ENCODE measurements around the gene ETV3.

ETV3 gene

DNA sequence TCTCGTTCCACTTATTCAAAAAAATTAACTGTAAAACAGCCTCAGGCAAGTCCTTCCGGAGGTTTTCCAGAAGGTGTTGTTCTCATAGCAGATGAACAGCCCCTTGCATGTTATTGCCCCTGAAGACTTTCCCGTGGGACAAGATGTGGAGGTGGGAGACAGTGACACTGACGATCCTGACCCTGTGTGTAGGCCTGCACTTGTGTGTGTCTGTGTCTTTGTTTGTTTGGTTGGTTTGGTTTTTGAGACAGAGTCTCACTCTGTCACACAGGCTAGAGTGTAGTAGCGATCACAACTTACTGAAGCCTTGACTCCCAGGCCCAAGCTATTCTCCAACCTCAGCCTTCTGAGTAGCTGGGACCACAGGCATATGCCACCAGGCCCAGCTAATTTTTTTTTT is 51.2 kb downstream of the ETV3 start:
- DNase-seq (ENCODE audit: low read depth) = no peak
- TF ChIP-seq, protein P1, sequence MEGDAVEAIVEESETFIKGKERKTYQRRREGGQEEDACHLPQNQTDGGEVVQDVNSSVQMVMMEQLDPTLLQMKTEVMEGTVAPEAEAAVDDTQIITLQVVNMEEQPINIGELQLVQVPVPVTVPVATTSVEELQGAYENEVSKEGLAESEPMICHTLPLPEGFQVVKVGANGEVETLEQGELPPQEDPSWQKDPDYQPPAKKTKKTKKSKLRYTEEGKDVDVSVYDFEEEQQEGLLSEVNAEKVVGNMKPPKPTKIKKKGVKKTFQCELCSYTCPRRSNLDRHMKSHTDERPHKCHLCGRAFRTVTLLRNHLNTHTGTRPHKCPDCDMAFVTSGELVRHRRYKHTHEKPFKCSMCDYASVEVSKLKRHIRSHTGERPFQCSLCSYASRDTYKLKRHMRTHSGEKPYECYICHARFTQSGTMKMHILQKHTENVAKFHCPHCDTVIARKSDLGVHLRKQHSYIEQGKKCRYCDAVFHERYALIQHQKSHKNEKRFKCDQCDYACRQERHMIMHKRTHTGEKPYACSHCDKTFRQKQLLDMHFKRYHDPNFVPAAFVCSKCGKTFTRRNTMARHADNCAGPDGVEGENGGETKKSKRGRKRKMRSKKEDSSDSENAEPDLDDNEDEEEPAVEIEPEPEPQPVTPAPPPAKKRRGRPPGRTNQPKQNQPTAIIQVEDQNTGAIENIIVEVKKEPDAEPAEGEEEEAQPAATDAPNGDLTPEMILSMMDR (IDR thresholded peaks at IDR 0.05; ENCODE audit: low read depth, low read length, missing control alignments) = no peak
- H3K4me3 ChIP-seq (ENCODE audit: low read depth, low read length) = no peak overlapping the region
- in situ Hi-C loops (cut with HindIII; ENCODE audit: low sequenced_read_pairs) = no loop called here

DNA sequence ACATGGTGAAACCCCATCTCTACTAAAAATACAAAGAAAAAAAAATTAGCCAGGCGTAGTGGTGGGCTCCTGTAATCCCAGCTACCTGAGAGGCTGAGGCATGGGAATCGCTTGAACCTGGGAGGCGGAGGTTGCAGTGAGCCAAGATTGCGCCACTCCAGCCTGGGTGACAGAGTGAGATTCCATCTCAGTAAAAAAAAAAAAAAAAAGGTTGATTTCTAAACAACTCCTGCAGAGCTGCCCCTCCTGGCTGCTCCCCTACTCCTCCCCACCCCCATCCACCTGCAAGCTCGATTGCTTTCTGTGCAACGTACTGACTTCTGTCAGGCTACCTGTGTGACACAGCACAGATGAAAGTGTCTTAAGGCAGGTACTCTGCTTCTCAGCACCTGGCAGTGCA is 51.9 kb downstream of the ETV3 start:
- DNase-seq (ENCODE audit: low read depth) = no peak
- H3K4me3 ChIP-seq (ENCODE audit: low read depth, low read length) = no peak overlapping the region
- in situ Hi-C loops (cut with HindIII; ENCODE audit: low sequenced_read_pairs) = no loop called here
- TF ChIP-seq, protein P1 (IDR thresholded peaks at IDR 0.05; ENCODE audit: low read depth, low read length, missing control alignments) = no peak

DNA sequence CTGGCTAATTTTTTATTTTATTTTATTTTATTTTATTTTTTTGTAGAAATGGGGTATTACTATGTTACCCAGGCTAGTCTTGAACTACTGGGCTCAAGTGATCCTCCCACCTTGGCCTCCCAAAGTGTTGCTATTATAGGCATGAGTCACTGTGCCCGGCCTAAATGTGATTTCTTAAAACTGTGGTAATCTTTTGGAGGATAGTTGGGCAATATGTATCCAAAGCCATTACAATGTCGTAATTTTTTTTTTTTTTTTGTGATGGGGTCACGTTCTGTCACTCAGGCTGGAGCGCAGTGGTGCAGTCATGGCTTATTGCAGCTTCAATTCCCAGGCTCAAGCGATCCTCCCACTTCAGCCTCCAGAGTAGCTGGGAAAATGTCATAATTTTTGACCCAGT is 52.8 kb downstream of the ETV3 start:
- DNase-seq (ENCODE audit: low read depth) = no peak
- in situ Hi-C loops (cut with HindIII; ENCODE audit: low sequenced_read_pairs) = no loop called here
- H3K4me3 ChIP-seq (ENCODE audit: low read depth, low read length) = no peak overlapping the region
- TF ChIP-seq, protein P1 (IDR thresholded peaks at IDR 0.05; ENCODE audit: low read depth, low read length, missing control alignments) = no peak

DNA sequence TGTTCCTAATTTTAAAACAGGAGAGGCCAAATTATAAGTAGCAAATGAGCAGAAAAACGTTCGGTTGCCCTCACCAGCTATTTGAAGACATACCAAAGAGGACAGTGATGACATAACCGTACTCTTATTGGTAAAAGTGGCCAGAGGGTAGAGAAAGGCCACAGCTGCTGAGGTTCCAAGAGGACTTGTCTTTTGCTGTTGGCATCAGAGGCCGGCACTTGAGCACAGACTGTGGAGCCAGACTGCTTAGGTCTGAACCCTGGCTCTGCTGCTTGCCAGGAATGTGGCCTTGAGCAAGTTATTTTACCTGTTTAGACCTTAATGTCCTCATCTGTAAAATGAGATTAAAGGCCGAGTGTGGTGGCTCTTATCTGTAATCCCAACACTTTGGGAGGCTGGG is 53.5 kb downstream of the ETV3 start:
- TF ChIP-seq, protein P1 (IDR thresholded peaks at IDR 0.05; ENCODE audit: low read depth, low read length, missing control alignments) = no peak
- in situ Hi-C loops (cut with HindIII; ENCODE audit: low sequenced_read_pairs) = loop anchor here (5.0 kb wide), 1 partner anchor 52 kb away; no protein-coding TSS in a partner anchor
- no peak overlapping the region for H3K4me3 ChIP-seq (ENCODE audit: low read depth, low read length)
- no peak for DNase-seq (ENCODE audit: low read depth)

DNA sequence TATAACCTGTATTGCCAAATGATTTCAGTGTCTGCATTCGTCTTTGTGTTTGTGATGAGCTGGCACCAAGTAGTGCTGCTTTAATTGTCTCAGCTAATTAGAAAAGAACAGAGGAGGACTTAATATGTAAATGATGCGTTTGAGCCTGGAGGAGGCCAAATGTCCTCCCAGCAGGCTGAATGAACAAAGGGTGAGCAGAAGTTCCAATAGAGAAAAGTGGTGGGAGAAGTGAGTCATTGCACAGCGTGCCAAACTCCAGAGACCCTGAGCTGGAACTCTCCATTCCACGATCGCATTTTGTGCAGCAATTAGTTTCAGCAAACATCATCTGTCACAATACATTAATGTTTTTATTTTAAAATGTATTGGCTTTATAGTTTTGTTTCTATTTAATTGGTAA is 56.5 kb downstream of the ETV3 start:
- no peak overlapping the region for H3K4me3 ChIP-seq (ENCODE audit: low read depth, low read length)
- no peak for DNase-seq (ENCODE audit: low read depth)
- in situ Hi-C loops (cut with HindIII; ENCODE audit: low sequenced_read_pairs) = loop anchor here (5.0 kb wide), 1 partner anchor 49 kb away; no protein-coding TSS in a partner anchor
- TF ChIP-seq, protein P1 (IDR thresholded peaks at IDR 0.05; ENCODE audit: low read depth, low read length, missing control alignments) = no peak

DNA sequence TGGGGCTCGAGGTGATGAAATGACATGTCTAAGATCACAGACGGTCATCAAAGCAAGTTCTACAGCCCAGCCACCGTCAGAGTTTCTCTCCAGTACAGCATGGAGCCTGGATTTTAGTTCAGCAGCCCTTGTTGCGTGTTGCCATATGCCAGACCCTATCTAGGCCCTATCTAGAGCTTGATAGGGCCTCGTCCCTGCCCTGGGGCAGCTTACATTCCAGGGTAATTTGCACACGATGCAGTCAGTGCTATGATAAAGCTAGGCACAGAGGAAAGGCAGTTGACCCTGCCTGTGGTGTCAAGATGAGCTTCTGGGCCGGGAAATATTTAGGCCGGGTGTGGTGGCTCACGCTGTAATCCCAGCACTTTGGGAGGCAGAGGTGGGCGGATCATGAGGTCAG is 57.5 kb downstream of the ETV3 start:
- DNase-seq (ENCODE audit: low read depth) = no peak
- in situ Hi-C loops (cut with HindIII; ENCODE audit: low sequenced_read_pairs) = loop anchor here (5.0 kb wide), 1 partner anchor 48 kb away; no protein-coding TSS in a partner anchor
- H3K4me3 ChIP-seq (ENCODE audit: low read depth, low read length) = no peak overlapping the region
- TF ChIP-seq, protein P1 (IDR thresholded peaks at IDR 0.05; ENCODE audit: low read depth, low read length, missing control alignments) = no peak

DNA sequence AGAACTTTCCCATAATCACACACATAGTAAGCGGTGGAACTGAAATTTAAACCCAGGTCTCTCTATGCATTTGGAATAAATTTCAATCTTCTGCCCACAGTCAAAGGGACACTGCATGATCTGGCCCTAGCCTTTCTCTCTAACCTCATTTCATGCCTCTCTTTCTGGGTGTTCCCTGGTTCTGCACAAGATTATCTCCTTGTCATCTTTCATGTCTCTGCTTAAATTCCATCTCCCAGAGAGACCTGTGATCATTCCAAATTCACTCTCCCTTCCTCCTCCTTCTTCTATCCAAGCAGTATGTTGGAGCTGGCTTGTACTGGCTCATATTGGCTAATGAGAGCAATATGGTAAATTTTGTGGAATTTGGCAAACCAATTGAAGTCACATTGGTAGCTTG is 60.8 kb downstream of the ETV3 start:
- H3K4me3 ChIP-seq (ENCODE audit: low read depth, low read length) = no peak overlapping the region
- in situ Hi-C loops (cut with HindIII; ENCODE audit: low sequenced_read_pairs) = no loop called here
- DNase-seq (ENCODE audit: low read depth) = no peak
- TF ChIP-seq, protein P1 (IDR thresholded peaks at IDR 0.05; ENCODE audit: low read depth, low read length, missing control alignments) = no peak

Data from astrocyte of the cerebellum (primary cell).